HL-60 (cell line): ENCODE data around the gene BEND2.

Experiments
- DNase-seq, 2 experiments: peaks; one replicate each; pipeline ENCODE4 v3.0.0-alpha.2; 2010 to 2020; ENCODE audit warnings: low read depth in 1 of 2, low spot score in 1 of 2
- H3K27ac ChIP-seq: fragments of 250-450 bp; sonication (Bioruptor Pico); replicated peaks from 2 replicates; pipeline ENCODE4 v1.5.1; 2020; ENCODE audit warnings: mild to moderate bottlenecking, moderate library complexity
- H3K27me3 ChIP-seq: fragments of 250-450 bp; sonication (Bioruptor Pico); 2 replicates; pipeline ENCODE4 v1.5.1; 2021; ENCODE audit warnings: mild to moderate bottlenecking, moderate library complexity; ENCODE audit not compliant: insufficient read depth, poor library complexity, severe bottlenecking
- H3K4me3 ChIP-seq: replicated peaks from 2 replicates; pipeline ENCODE4 v1.5.1; 2011; ENCODE audit warnings: mild to moderate bottlenecking, control low read depth, low read length; ENCODE audit not compliant: insufficient read depth
- CTCF ChIP-seq: IDR thresholded peaks from one replicate; pipeline ENCODE4 v1.5.1; 2011; ENCODE audit warnings: low read length, control low read depth, inconsistent platforms; ENCODE audit not compliant: insufficient read depth
- GABPA ChIP-seq: IDR thresholded peaks from 2 replicates; pipeline ENCODE4 v1.6.1; 2012; ENCODE audit warnings: low read depth
- POLR2AphosphoS5 ChIP-seq: IDR thresholded peaks from 2 replicates; pipeline ENCODE4 v1.6.1; 2012; ENCODE audit warnings: low read depth
- REST ChIP-seq: IDR thresholded peaks from 2 replicates; pipeline ENCODE4 v1.6.1; 2012; ENCODE audit warnings: low read depth; ENCODE audit not compliant: insufficient replicate concordance
- SPI1 ChIP-seq: IDR thresholded peaks from 2 replicates; pipeline ENCODE4 v1.6.1; 2012; ENCODE audit warnings: low read depth, mild to moderate bottlenecking, borderline replicate concordance

The BEND2 gene

GRCh38 chrX:18206657-18207056 lies 14.0 kb downstream of the BEND2 start:
- no peak for TF ChIP-seq SPI1
- TF ChIP-seq REST, result no peak
- no peak for TF ChIP-seq GABPA
- no peak for TF ChIP-seq POLR2AphosphoS5
- no peak for TF ChIP-seq CTCF
- Histone ChIP-seq H3K4me3 (no peak overlapping the region), H3K27me3 (no peaks in the 10 kb centered on the region), H3K27ac (no peak overlapping the region)
- DNase-seq, result no peak

GRCh38 chrX:18203631-18204030 lies 17.1 kb downstream of the BEND2 start:
- Histone ChIP-seq H3K27me3 (no peaks in the 10 kb centered on the region), H3K4me3 (no peak overlapping the region), H3K27ac (no peak overlapping the region)
- no peak for TF ChIP-seq SPI1
- DNase-seq, result no peak

GRCh38 chrX:18194688-18195087 lies 26.0 kb downstream of the BEND2 start:
- no peak for DNase-seq

More at GRCh38 chrX:18194688-18195087, 26.0 kb downstream of the BEND2 start:
- Histone ChIP-seq H3K27ac (no peak overlapping the region), H3K27me3 (no peaks in the 10 kb centered on the region), H3K4me3 (no peak overlapping the region)
- TF ChIP-seq GABPA (no peak), POLR2AphosphoS5 (no peak), REST (no peak), CTCF (no peak), SPI1 (no peak)
